Stimulated activated CD8-positive, alpha-beta memory T cell treated with anti-CD3 and anti-CD28 coated beads, Interleukin-7, amount 100 ng/mL, for 4 hours (primary cell): Measurements from ENCODE around the gene ESRRB.

Source experiments
- DNase-seq, 2 donors: peaks; one replicate each; pipeline ENCODE4 v3.0.0-alpha.2; 2020; ENCODE audit warnings: low read depth in 2 of 2

ESRRB gene

GRCh38 chr14:76352639-76353281 lies 23.2 kb upstream of the ESRRB start:
- DNase-seq, result peak in 1 of 2 donors; percentile 20

- no peak for DNase-seq
These were observed 21.6 kb upstream of the ESRRB start for GRCh38 chr14:76354310-76354709.

- DNase-seq, result no peak
These were observed 20.2 kb upstream of the ESRRB start for GRCh38 chr14:76355771-76356170.

- DNase-seq, result no peak
These were observed 4.9 kb upstream of the ESRRB start for GRCh38 chr14:76371066-76371465.

- no peak for DNase-seq
These were observed 2.5 kb upstream of the ESRRB start for GRCh38 chr14:76373456-76373855.

GRCh38 chr14:76375484-76375883 lies 453 bp upstream of the ESRRB start:
- DNase-seq, result no peak

GRCh38 chr14:76376409-76376877 lies 506 bp downstream of the ESRRB start:
- DNase-seq, result no peak

- no peak for DNase-seq
These were observed 1.2 kb downstream of the ESRRB start for GRCh38 chr14:76376878-76377734.

- DNase-seq, result no peak
These were observed 1.8 kb downstream of the ESRRB start for GRCh38 chr14:76377735-76378074.

- DNase-seq, result no peak
These were observed 5.1 kb downstream of the ESRRB start for GRCh38 chr14:76380991-76381390.

GRCh38 chr14:76381817-76382494 lies 6.0 kb downstream of the ESRRB start:
- no peak for DNase-seq

- DNase-seq, result no peak
These were observed 6.5 kb downstream of the ESRRB start for GRCh38 chr14:76382495-76382832.

GRCh38 chr14:76385435-76385834 lies 9.5 kb downstream of the ESRRB start:
- DNase-seq, result no peak

- DNase-seq, result peak; percentile 7 to 12
These were observed 11.2 kb downstream of the ESRRB start for GRCh38 chr14:76386944-76387782.

- DNase-seq, result no peak
These were observed 13.9 kb downstream of the ESRRB start for GRCh38 chr14:76389841-76390240.

GRCh38 chr14:76390621-76391020 lies 14.7 kb downstream of the ESRRB start:
- no peak for DNase-seq

GRCh38 chr14:76391981-76392690 lies 16.2 kb downstream of the ESRRB start:
- DNase-seq, result no peak

- no peak for DNase-seq
These were observed 18.6 kb downstream of the ESRRB start for GRCh38 chr14:76394569-76394968.

- no peak for DNase-seq
These were observed 19.2 kb downstream of the ESRRB start for GRCh38 chr14:76395161-76395560.

- no peak for DNase-seq
These were observed 20.8 kb downstream of the ESRRB start for GRCh38 chr14:76396714-76397187.

- DNase-seq, result no peak
These were observed 29.7 kb downstream of the ESRRB start for GRCh38 chr14:76405627-76406026.
